HL-60 (cell line): ENCODE results near the gene MALAT1.

Source experiments
- DNase-seq, 2 experiments: peaks; one replicate each; pipeline ENCODE4 v3.0.0-alpha.2; 2010 to 2020; ENCODE audit warnings: low read depth in 1 of 2, low spot score in 1 of 2
- H3K27ac ChIP-seq: fragments of 250-450 bp; sonication (Bioruptor Pico); replicated peaks from 2 replicates; pipeline ENCODE4 v1.5.1; 2020; ENCODE audit warnings: mild to moderate bottlenecking, moderate library complexity
- H3K27me3 ChIP-seq: fragments of 250-450 bp; sonication (Bioruptor Pico); 2 replicates; pipeline ENCODE4 v1.5.1; 2021; ENCODE audit warnings: mild to moderate bottlenecking, moderate library complexity; ENCODE audit not compliant: insufficient read depth, poor library complexity, severe bottlenecking
- H3K4me3 ChIP-seq: replicated peaks from 2 replicates; pipeline ENCODE4 v1.5.1; 2011; ENCODE audit warnings: mild to moderate bottlenecking, control low read depth, low read length; ENCODE audit not compliant: insufficient read depth
- GABPA ChIP-seq: IDR thresholded peaks from 2 replicates; pipeline ENCODE4 v1.6.1; 2012; ENCODE audit warnings: low read depth
- POLR2AphosphoS5 ChIP-seq: IDR thresholded peaks from 2 replicates; pipeline ENCODE4 v1.6.1; 2012; ENCODE audit warnings: low read depth
- SPI1 ChIP-seq: IDR thresholded peaks from 2 replicates; pipeline ENCODE4 v1.6.1; 2012; ENCODE audit warnings: low read depth, mild to moderate bottlenecking, borderline replicate concordance
- TF ChIP-seq, protein P1 (sequence below): IDR thresholded peaks from one replicate; pipeline ENCODE4 v1.5.1; 2011; ENCODE audit warnings: low read length, control low read depth, inconsistent platforms; ENCODE audit not compliant: insufficient read depth
- TF ChIP-seq, protein P2 (sequence below): IDR thresholded peaks from 2 replicates; pipeline ENCODE4 v1.6.1; 2012; ENCODE audit warnings: low read depth; ENCODE audit not compliant: insufficient replicate concordance

MALAT1 gene

GRCh38 chr11:65545853-65546216 lies 47.0 kb downstream of the MALAT1 start:
- no peak overlapping the region for H3K4me3 ChIP-seq
- H3K27ac ChIP-seq = no peak overlapping the region; the same call in 1 of the 2 replicates
- TF ChIP-seq, protein P1, sequence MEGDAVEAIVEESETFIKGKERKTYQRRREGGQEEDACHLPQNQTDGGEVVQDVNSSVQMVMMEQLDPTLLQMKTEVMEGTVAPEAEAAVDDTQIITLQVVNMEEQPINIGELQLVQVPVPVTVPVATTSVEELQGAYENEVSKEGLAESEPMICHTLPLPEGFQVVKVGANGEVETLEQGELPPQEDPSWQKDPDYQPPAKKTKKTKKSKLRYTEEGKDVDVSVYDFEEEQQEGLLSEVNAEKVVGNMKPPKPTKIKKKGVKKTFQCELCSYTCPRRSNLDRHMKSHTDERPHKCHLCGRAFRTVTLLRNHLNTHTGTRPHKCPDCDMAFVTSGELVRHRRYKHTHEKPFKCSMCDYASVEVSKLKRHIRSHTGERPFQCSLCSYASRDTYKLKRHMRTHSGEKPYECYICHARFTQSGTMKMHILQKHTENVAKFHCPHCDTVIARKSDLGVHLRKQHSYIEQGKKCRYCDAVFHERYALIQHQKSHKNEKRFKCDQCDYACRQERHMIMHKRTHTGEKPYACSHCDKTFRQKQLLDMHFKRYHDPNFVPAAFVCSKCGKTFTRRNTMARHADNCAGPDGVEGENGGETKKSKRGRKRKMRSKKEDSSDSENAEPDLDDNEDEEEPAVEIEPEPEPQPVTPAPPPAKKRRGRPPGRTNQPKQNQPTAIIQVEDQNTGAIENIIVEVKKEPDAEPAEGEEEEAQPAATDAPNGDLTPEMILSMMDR = no peak
- no peak for DNase-seq
- H3K27me3 ChIP-seq = no peaks in the 10 kb centered on the region

GRCh38 chr11:65546217-65546958 lies 47.5 kb downstream of the MALAT1 start:
- no peaks in the 10 kb centered on the region for H3K27me3 ChIP-seq
- H3K4me3 ChIP-seq = peak overlapping the region; percentile 61
- DNase-seq = peak; percentile 85 to 93
- peak overlapping the region; percentile 14; the same call in 1 of the 2 replicates for H3K27ac ChIP-seq
- TF ChIP-seq POLR2AphosphoS5 (peak; percentile 31; the same call in 1 of the 2 replicates), GABPA (peak; percentile 41; the same call in 1 of the 2 replicates)
- TF ChIP-seq, protein P2, sequence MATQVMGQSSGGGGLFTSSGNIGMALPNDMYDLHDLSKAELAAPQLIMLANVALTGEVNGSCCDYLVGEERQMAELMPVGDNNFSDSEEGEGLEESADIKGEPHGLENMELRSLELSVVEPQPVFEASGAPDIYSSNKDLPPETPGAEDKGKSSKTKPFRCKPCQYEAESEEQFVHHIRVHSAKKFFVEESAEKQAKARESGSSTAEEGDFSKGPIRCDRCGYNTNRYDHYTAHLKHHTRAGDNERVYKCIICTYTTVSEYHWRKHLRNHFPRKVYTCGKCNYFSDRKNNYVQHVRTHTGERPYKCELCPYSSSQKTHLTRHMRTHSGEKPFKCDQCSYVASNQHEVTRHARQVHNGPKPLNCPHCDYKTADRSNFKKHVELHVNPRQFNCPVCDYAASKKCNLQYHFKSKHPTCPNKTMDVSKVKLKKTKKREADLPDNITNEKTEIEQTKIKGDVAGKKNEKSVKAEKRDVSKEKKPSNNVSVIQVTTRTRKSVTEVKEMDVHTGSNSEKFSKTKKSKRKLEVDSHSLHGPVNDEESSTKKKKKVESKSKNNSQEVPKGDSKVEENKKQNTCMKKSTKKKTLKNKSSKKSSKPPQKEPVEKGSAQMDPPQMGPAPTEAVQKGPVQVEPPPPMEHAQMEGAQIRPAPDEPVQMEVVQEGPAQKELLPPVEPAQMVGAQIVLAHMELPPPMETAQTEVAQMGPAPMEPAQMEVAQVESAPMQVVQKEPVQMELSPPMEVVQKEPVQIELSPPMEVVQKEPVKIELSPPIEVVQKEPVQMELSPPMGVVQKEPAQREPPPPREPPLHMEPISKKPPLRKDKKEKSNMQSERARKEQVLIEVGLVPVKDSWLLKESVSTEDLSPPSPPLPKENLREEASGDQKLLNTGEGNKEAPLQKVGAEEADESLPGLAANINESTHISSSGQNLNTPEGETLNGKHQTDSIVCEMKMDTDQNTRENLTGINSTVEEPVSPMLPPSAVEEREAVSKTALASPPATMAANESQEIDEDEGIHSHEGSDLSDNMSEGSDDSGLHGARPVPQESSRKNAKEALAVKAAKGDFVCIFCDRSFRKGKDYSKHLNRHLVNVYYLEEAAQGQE = no peak
- TF ChIP-seq, protein P1 = no peak

DNA sequence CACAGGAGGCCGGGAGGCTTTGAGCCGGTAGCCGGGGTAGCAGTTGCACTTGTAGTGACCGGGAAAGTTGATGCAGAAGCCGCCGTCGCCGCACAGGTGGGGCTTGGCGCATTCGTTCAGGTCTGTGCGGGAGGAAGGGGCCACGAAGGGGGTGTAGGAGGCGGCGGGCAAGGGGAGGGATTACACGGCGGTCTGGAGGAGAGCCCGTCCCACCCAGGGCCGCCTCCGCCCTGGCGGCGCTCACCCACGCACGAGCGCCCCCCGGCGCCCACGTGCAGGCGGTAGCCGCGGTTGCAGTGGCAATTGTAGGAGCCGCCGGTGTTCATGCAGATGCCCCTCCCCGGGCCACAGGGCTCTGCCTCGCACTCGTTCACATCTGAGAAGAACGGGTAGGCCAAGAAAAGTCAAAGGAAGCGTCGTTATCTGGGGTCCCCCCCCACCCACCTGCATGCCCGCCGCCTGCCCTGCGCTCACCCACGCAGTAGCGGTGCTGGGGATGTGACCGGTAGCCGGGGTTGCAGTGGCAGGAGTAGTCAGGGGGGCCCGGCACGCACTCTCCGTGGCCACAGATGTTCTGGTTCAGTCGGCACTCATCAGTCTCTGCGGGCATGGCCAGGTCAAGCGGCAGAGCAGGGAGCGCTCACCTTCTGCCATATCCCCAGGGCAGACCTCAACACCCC lies 48.7 kb downstream of the MALAT1 start:
- TF ChIP-seq GABPA = no peak
- TF ChIP-seq POLR2AphosphoS5 = no peak
- no peak for TF ChIP-seq SPI1
- TF ChIP-seq, protein P1 = no peak
- TF ChIP-seq, protein P2 = no peak
- H3K4me3 ChIP-seq = no peak overlapping the region
- no peak overlapping the region for H3K27ac ChIP-seq
- no peaks in the 10 kb centered on the region for H3K27me3 ChIP-seq
- DNase-seq = no peak
